OCI-LY7 (cell line): ENCODE results near the gene INS. TPM values are rescaled to one million over a fixed set of nuclear protein-coding genes. Genes with fewer than 3 reads are reported as not detected.

ENCODE experiments used
- BruUV-seq: library from RNA; stranded (reverse); fragments of 400-500 nt; replicated peaks from 2 replicates; lab custom pipeline; 2021; lab: Mats Ljungman, UMichigan
- CTCF ChIA-PET: fragments of 300-600 bp; sonication (Branson Sonifier 250); formaldehyde crosslinking; loops from one replicate; lab custom pipeline; 2022; ENCODE audit warnings: antibody characterized with exemption; ENCODE audit not compliant: unreplicated experiment; lab: Charles Lee
- POLR2A ChIA-PET: fragments of 300-600 bp; sonication (Branson Sonifier 250); formaldehyde crosslinking; loops from one replicate; lab custom pipeline; 2022; ENCODE audit warnings: antibody characterized with exemption; lab: Charles Lee
- DNase-seq: peaks from one replicate; pipeline ENCODE4 v3.0.0-alpha.2; 2015; ENCODE audit warnings: low spot score
- H2AFZ ChIP-seq: fragments of 200-600 bp; sonication (generic), shearing (Covaris generic); 2 replicates; pipeline ENCODE4 v1.6.1; 2014; ENCODE audit warnings: mild to moderate bottlenecking, antibody characterized with exemption, low read length, moderate library complexity
- H3K27ac ChIP-seq: fragments of 200-600 bp; sonication (generic); 2 replicates; pipeline ENCODE4 v1.5.1; 2014; ENCODE audit warnings: mixed run types, low read depth, mild to moderate bottlenecking, moderate library complexity, low read length, inconsistent platforms; ENCODE audit not compliant: poor library complexity, severe bottlenecking
- H3K36me3 ChIP-seq: fragments of 200-600 bp; sonication (generic); 2 replicates; pipeline ENCODE4 v1.6.1; 2014; ENCODE audit warnings: mild to moderate bottlenecking, antibody characterized with exemption, low read length, moderate library complexity, mixed read lengths; ENCODE audit not compliant: insufficient read depth
- H3K4me1 ChIP-seq: fragments of 200-600 bp; sonication (generic); 2 replicates; pipeline ENCODE4 v1.5.1; 2014; ENCODE audit warnings: mild to moderate bottlenecking, low read length; ENCODE audit not compliant: insufficient read depth, poor library complexity, severe bottlenecking
- H3K4me2 ChIP-seq: fragments of 200-600 bp; sonication (generic); 2 replicates; pipeline ENCODE4 v1.6.1; 2014; ENCODE audit warnings: mild to moderate bottlenecking, low read length
- H3K4me3 ChIP-seq: fragments of 200-600 bp; sonication (generic); 2 replicates; pipeline ENCODE4 v1.5.1; 2014; ENCODE audit warnings: mild to moderate bottlenecking, low read depth, low read length; ENCODE audit not compliant: poor library complexity, severe bottlenecking
- H3K79me2 ChIP-seq: fragments of 200-600 bp; sonication (generic); 2 replicates; pipeline ENCODE4 v1.6.1; 2016; ENCODE audit warnings: low read depth, mild to moderate bottlenecking, low read length, moderate library complexity, mixed read lengths; ENCODE audit not compliant: insufficient read depth
- H3K9me2 ChIP-seq: fragments of 200-600 bp; sonication (generic); 2 replicates; pipeline ENCODE4 v1.6.1; 2016; ENCODE audit warnings: mild to moderate bottlenecking, low read length, mixed read lengths; ENCODE audit not compliant: insufficient read depth
- H3K9me3 ChIP-seq: fragments of 200-600 bp; sonication (generic); 2 replicates; pipeline ENCODE4 v1.6.1; 2014; ENCODE audit warnings: mild to moderate bottlenecking, mixed run types, low read length, mixed read lengths
- H4K20me1 ChIP-seq: fragments of 200-600 bp; sonication (generic); 2 replicates; pipeline ENCODE4 v1.6.1; 2014; ENCODE audit warnings: mild to moderate bottlenecking, antibody characterized with exemption, low read length, moderate library complexity, mixed read lengths; ENCODE audit not compliant: insufficient read depth
- EZH2phosphoT487 ChIP-seq: fragments of 200-600 bp; sonication (generic); IDR thresholded peaks from 2 replicates; pipeline ENCODE4 v1.6.1; 2018; ENCODE audit warnings: low read depth, borderline replicate concordance, mild to moderate bottlenecking, mixed run types, antibody characterized with exemption, low read length, moderate library complexity, mixed read lengths
- intact Hi-C: fragments of 100-400 bp; cut with micrococcal nuclease; formaldehyde crosslinking; loops from one replicate; pipeline ENCODE4 v1.10.0; 2022; ENCODE audit not compliant: unreplicated experiment
- total RNA-seq, 2 experiments: library from RNA; depleted of rRNA in 1 of 2; stranded (reverse); fragments of >200 nt in 1 of 2; shearing (Covaris generic) in 1 of 2; gene quantifications; 2 replicates each; pipeline ENCODE4 v1.2.3, GENCODE V29; 2014 to 2022
- TF ChIP-seq, protein P1 (sequence below): fragments of 200-600 bp; sonication (generic); conservative IDR thresholded peaks from 2 replicates; pipeline ENCODE4 v1.5.1; 2014; ENCODE audit warnings: mild to moderate bottlenecking, antibody characterized with exemption, low read length, moderate library complexity, mixed read lengths

Gene INS
- total RNA-seq, 2 experiments from 2014 or later = not detected

DNA sequence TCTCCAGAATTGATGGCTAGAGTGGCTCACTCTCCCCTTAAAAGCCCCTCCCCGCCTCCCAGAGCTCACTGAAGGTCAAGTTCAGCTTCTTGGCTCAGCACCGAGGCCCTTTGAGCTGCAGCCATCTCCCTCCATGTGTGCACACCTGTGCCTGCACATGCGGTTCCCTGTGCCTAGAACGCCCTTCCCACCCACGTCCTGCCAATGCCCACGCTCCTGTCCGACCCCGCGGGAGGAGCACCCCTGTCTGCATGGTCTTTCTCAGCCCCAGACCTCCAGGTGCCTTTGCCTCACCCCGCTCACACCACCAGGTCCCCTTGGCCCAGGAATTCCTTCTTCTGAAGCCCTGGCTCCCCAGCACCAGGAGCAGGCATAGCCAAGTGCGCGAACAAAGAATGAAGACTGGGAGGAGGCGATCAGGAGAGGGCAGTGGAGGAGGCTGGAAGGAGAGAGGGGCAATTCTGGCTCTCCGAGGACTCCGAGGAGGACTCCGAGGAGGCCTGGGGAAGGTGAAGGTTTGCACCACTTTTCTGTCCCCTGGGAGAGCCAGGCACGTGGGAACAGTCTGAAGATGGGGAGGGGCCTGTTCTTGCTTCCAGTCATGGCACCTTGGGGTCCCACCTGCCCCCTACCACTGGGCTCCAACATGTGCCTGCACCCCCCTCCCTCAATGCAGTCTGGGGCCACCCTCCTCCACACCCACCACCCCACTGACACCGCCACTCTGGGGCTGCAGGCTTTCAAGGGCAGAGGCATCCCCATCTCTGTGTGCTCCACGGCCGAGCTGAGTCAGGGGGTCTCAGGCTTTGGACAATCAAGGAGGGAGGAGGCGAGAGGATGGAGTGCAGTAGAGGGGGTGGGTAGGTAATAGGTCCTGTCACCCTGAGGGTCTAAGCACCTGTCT, 39.5 kb downstream of the INS start:
- no peaks in the 10 kb centered on the region for H3K36me3 ChIP-seq
- CTCF ChIA-PET = interaction anchor here (1.2 kb wide), 1 partner anchor 30 kb away, joined by 3 read pairs; no protein-coding TSS in a partner anchor
- BruUV-seq = no TSS peak
- no peak overlapping the region for H3K4me3 ChIP-seq
- H3K27ac ChIP-seq = no peak overlapping the region
- TF ChIP-seq, protein P1, sequence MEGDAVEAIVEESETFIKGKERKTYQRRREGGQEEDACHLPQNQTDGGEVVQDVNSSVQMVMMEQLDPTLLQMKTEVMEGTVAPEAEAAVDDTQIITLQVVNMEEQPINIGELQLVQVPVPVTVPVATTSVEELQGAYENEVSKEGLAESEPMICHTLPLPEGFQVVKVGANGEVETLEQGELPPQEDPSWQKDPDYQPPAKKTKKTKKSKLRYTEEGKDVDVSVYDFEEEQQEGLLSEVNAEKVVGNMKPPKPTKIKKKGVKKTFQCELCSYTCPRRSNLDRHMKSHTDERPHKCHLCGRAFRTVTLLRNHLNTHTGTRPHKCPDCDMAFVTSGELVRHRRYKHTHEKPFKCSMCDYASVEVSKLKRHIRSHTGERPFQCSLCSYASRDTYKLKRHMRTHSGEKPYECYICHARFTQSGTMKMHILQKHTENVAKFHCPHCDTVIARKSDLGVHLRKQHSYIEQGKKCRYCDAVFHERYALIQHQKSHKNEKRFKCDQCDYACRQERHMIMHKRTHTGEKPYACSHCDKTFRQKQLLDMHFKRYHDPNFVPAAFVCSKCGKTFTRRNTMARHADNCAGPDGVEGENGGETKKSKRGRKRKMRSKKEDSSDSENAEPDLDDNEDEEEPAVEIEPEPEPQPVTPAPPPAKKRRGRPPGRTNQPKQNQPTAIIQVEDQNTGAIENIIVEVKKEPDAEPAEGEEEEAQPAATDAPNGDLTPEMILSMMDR = no peak
- no peak for TF ChIP-seq EZH2phosphoT487
- no peak for DNase-seq
- H3K9me2 ChIP-seq = no peaks in the 10 kb centered on the region
- POLR2A ChIA-PET = no interaction called here
- H3K4me1 ChIP-seq = no peaks in the 10 kb centered on the region
- H3K79me2 ChIP-seq = no peaks in the 10 kb centered on the region
- H3K9me3 ChIP-seq = no peaks in the 10 kb centered on the region
- intact Hi-C loops = no loop called here
- no peak overlapping the region for H2AFZ ChIP-seq
- H4K20me1 ChIP-seq = no peaks in the 10 kb centered on the region
- no peak overlapping the region for H3K4me2 ChIP-seq

DNA sequence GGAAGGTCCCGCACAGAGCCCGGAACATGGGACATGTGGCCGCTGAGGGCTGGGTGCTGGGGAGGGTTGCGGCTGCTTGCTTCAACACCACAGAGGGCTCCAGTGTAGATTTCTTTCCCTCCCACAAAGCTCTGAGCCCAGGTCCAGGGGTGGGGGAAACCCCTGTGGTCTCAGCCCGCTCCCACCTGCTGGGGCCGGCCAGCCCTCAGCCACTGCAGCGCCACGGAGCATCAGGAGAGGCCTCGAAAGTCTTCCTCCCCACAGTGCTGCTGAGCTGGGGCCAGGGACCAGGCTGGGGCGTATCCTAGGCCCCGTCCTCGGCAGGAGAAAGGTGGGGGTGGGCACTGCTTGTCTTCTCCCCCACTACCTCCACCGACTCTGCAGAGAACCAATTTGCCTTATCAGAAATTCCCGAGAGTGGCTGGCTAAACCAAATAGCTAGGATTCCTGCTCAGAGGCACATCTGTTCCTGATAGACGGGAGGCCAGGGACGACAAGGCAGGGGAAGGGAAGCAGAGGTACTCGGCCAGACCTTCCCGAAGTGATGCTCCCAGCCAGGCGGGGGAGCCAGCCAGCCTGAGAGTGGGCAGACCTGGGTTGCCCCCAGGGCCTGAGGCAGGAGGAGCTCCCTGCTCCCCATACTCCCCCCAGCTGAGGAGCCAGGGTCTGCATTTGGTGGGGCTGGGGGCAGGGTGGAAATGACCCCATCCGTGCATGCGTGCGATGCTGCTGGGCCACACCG, 40.5 kb downstream of the INS start:
- CTCF ChIA-PET = interaction anchor here (1.2 kb wide), 1 partner anchor 31 kb away, joined by 3 read pairs; no protein-coding TSS in a partner anchor
- intact Hi-C loops = no loop called here
- TF ChIP-seq EZH2phosphoT487 = no peak
- TF ChIP-seq, protein P1 = no peak
- H3K4me1 ChIP-seq = no peaks in the 10 kb centered on the region
- H2AFZ ChIP-seq = no peak overlapping the region
- no peak for DNase-seq
- H3K4me2 ChIP-seq = no peak overlapping the region
- POLR2A ChIA-PET = no interaction called here
- H3K9me3 ChIP-seq = no peaks in the 10 kb centered on the region
- H3K27ac ChIP-seq = no peak overlapping the region
- BruUV-seq = no TSS peak
- H3K9me2 ChIP-seq = no peaks in the 10 kb centered on the region
- no peak overlapping the region for H3K4me3 ChIP-seq
- no peaks in the 10 kb centered on the region for H3K79me2 ChIP-seq
- H3K36me3 ChIP-seq = no peaks in the 10 kb centered on the region
- H4K20me1 ChIP-seq = no peaks in the 10 kb centered on the region
